Hematopoietic multipotent progenitor cell treated with erythropoietin and hydrocortisone succinate and interleukin-3 and kit ligand, for 4 days (in vitro differentiated cells): ENCODE results near the gene TBL1X.

Experiments used
- DNase-seq: peaks from one replicate; pipeline ENCODE4 v3.0.0-alpha.2; 2015

TBL1X gene

GRCh38 chrX:9781941-9782340 is 317.1 kb downstream of the TBL1X start:
- no peak for DNase-seq

- no peak for DNase-seq
Observed at GRCh38 chrX:9784332-9784731, 319.5 kb downstream of the TBL1X start.

DNA sequence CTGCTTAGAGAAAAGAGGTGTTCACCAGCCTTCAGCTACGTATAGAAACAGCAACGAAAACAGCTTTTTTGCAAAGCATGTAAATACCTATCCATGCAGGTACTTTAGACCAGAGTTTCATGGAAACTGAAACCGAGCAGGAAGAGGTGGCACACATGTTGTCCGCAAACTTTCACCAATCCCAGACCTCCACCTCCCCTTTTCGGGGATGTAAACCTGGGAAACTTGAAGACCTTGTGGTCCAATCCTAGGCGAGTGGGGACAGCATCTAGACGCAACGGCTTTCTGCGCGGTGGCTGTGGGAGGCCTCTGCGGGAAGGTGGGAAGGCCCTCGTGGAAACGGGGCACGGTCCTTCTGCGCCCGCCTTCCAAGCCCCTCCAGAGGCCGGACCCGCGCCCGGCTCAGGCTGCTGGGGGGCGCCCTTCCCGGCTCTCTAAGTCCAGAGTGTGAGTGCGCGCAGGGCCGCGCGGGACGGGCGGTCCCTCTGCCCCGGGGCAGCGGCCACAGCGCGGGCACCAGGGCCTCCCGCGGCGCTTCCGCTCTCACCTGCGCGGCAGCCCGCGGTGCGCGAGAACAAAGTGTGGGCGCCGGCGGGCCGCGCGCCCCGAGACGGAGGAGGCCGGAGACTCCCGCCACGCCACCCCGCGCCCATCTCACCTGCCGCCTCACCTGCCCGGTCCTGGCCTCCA is 320.5 kb downstream of the TBL1X start:
- no peak for DNase-seq

DNA sequence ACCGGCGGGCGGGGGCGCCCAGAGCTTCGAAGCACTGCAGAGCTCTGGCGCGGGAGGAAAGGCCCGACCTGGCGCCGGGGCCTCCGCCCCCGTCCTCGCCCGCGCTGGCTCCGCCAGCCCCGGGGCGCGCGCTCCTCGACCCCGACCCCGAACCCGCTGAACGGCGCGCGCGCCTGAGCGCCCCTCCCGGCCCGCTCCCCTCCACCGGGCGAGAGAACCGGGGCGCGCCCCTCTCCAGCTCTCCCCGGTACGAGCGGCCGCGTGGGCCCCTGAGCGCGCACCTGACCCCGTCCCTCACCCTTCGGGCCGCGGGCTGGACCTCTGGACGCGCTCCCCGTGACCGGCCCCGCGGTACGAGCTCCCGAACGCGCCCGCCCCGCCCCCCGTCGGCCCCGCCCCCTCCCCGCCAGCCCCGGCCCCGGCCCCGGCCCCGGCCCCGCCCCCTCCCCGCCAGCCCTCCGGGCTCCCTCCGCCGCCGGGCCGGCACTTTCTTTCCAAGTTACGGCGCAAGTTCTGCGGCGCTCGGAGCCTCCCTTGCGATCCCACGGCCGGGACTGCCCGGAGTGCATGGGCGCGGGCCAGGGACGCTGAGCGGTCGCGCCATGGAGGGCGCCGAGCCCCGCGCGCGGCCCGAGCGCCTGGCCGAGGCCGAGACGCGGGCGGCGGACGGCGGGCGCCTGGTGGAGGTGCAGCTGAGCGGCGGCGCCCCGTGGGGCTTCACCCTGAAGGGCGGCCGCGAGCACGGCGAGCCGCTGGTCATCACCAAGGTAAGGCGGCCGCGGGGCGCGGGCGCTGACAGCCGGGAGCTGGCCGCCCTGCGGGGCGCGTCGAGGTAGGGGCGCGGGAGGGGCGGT is 321.3 kb downstream of the TBL1X start, which contains the start of gene SHROOM2:
Gene SHROOM2, plus strand, starts transcription at position 486 of the 854 bp plus-strand sequence. Its CDS starts 117 bp downstream, at position 603.
- no peak for DNase-seq

GRCh38 chrX:9786798-9787635 is 322.2 kb downstream of the TBL1X start:
- no peak for DNase-seq

- no peak for DNase-seq
Observed at GRCh38 chrX:9788911-9789310, 324.1 kb downstream of the TBL1X start.

DNA sequence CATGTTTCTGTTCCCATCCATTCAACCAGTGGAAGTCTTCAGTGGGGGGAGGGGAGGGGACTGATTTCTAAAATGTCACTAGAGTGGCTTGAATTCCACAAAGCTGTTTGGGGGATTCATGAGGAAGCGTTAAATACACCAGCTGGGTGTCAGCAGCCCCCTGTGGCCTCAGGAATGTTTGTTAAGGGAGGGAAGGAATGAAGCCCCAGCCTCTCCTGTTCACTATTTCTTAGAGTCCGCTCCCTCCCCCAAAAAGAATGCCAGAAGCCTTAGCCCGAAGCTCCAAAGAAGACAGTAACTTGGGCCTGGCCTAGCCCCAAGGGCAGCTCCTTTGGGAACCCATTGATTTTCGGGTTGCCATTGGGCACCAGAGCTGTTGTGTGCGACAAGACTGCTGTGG is 324.7 kb downstream of the TBL1X start:
- DNase-seq: no peak
